IMR-90 (cell line): Measurements from ENCODE around the gene SLC12A8. TPM values are rescaled to one million over a fixed set of nuclear protein-coding genes. Genes with fewer than 3 reads are reported as not detected.

Experiments used
- ATAC-seq: fragments of 200-7000 bp; cut with Tn5 transposase; 2 replicates; pipeline ENCODE4 v1.9.1; 2020; ENCODE audit warnings: low read depth, mild to moderate bottlenecking, moderate library complexity
- BruUV-seq: library from RNA; stranded (reverse); fragments of 400-500 nt; replicated peaks from 2 replicates; lab custom pipeline; 2021; lab: Mats Ljungman, UMichigan
- CTCF ChIA-PET: fragments of 300-600 bp; formaldehyde crosslinking; extraction: SDS; loops from one replicate; lab custom pipeline; 2021; ENCODE audit warnings: antibody characterized with exemption; lab: Yijun Ruan, JAX
- POLR2A ChIA-PET: fragments of 300-600 bp; sonication (Branson Sonifier 250); formaldehyde crosslinking; loops from one replicate; lab custom pipeline; 2022; ENCODE audit warnings: antibody characterized with exemption; ENCODE audit not compliant: unreplicated experiment; lab: Charles Lee
- DNase-seq: peaks from one replicate; pipeline ENCODE4 v3.0.0; 2013
- H2AFZ ChIP-seq: replicated peaks from 2 replicates; pipeline ENCODE3; 2013; ENCODE audit warnings: low read length, mild to moderate bottlenecking; ENCODE audit not compliant: poor library complexity
- H2AK5ac ChIP-seq: 2 replicates; pipeline ENCODE4 v1.6.1; 2013; ENCODE audit warnings: low read depth, low read length, inconsistent platforms
- H2AK9ac ChIP-seq: replicated peaks from 2 replicates; pipeline ENCODE3; 2013; ENCODE audit warnings: mild to moderate bottlenecking, low read depth, low read length, moderate library complexity; ENCODE audit not compliant: poor library complexity
- H2BK120ac ChIP-seq: 2 replicates; pipeline ENCODE4 v1.6.1; 2013; ENCODE audit warnings: low read depth, low read length, inconsistent platforms
- H2BK15ac ChIP-seq: 3 replicates; pipeline ENCODE4 v1.6.1; 2013; ENCODE audit warnings: low read depth, low read length, inconsistent platforms
- H2BK20ac ChIP-seq: 2 replicates; pipeline ENCODE4 v1.6.1; 2013; ENCODE audit warnings: low read depth, mild to moderate bottlenecking, inconsistent platforms, low read length, moderate library complexity
- H2BK5ac ChIP-seq: 2 replicates; pipeline ENCODE4 v1.6.1; 2013; ENCODE audit warnings: mild to moderate bottlenecking, low read depth, low read length, inconsistent platforms; ENCODE audit not compliant: poor library complexity, severe bottlenecking
- H3K14ac ChIP-seq: replicated peaks from 2 replicates; pipeline ENCODE4 v1.6.1; 2013; ENCODE audit warnings: low read depth, low read length, inconsistent platforms
- H3K18ac ChIP-seq: 2 replicates; pipeline ENCODE4 v1.6.1; 2013; ENCODE audit warnings: low read depth, low read length, control low read depth
- H3K23ac ChIP-seq: 2 replicates; pipeline ENCODE4 v1.6.1; 2013; ENCODE audit warnings: low read depth, low read length, inconsistent platforms
- H3K27ac ChIP-seq: 2 replicates; pipeline ENCODE4 v1.5.1; 2013; ENCODE audit warnings: mild to moderate bottlenecking, control low read depth, low read length; ENCODE audit not compliant: insufficient read depth
- H3K27me3 ChIP-seq: 2 replicates; pipeline ENCODE4 v1.6.1; 2013; ENCODE audit warnings: low read length; ENCODE audit not compliant: control insufficient read depth, insufficient read depth
- H3K36me3 ChIP-seq: 2 replicates; pipeline ENCODE4 v1.6.1; 2013; ENCODE audit warnings: low read length, mixed read lengths; ENCODE audit not compliant: control insufficient read depth, insufficient read depth
- H3K4ac ChIP-seq: 2 replicates; pipeline ENCODE4 v1.6.1; 2013; ENCODE audit warnings: low read depth, low read length, inconsistent platforms
- H3K4me1 ChIP-seq: 2 replicates; pipeline ENCODE4 v1.6.1; 2013; ENCODE audit warnings: low read length, mixed read lengths; ENCODE audit not compliant: control insufficient read depth, insufficient read depth
- H3K4me2 ChIP-seq: 2 replicates; pipeline ENCODE4 v1.6.1; 2013; ENCODE audit warnings: low read depth, mild to moderate bottlenecking, control low read depth, low read length, moderate library complexity
- H3K4me3 ChIP-seq: 2 replicates; pipeline ENCODE4 v1.5.1; 2013; ENCODE audit warnings: low read depth, mild to moderate bottlenecking, control low read depth, low read length, moderate library complexity; ENCODE audit not compliant: insufficient read depth
- H3K56ac ChIP-seq: 2 replicates; pipeline ENCODE4 v1.6.1; 2013; ENCODE audit warnings: low read length, inconsistent platforms; ENCODE audit not compliant: insufficient read depth; ENCODE audit errors: extremely low read depth
- H3K79me1 ChIP-seq, 2 experiments: 2 replicates each; pipeline ENCODE4 v1.6.1; 2013; ENCODE audit warnings: low read length in 2 of 2, inconsistent platforms in 1 of 2, low read depth in 1 of 2
- H3K9ac ChIP-seq: 2 replicates; pipeline ENCODE4 v1.6.1; 2013; ENCODE audit warnings: low read depth, low read length, control low read depth
- H3K9me1 ChIP-seq: 2 replicates; pipeline ENCODE4 v1.6.1; 2013; ENCODE audit warnings: low read length, inconsistent platforms; ENCODE audit not compliant: insufficient read depth
- H3K9me3 ChIP-seq: 2 replicates; pipeline ENCODE4 v1.6.1; 2013; ENCODE audit warnings: low read length; ENCODE audit not compliant: control insufficient read depth, insufficient read depth
- H4K20me1 ChIP-seq: 2 replicates; pipeline ENCODE4 v1.6.1; 2013; ENCODE audit warnings: low read length, inconsistent platforms; ENCODE audit not compliant: insufficient read depth
- H4K5ac ChIP-seq: 2 replicates; pipeline ENCODE4 v1.6.1; 2013; ENCODE audit warnings: mild to moderate bottlenecking, low read depth, low read length, control low read depth
- H4K8ac ChIP-seq, 2 experiments: 2 replicates each; pipeline ENCODE4 v1.6.1; 2013; ENCODE audit warnings: low read depth in 2 of 2, low read length in 2 of 2, control low read depth in 1 of 2, inconsistent platforms in 1 of 2
- H4K91ac ChIP-seq: 2 replicates; pipeline ENCODE4 v1.6.1; 2013; ENCODE audit warnings: low read depth, low read length, inconsistent platforms; ENCODE audit not compliant: insufficient read depth
- BHLHE40 ChIP-seq: fragments of 150-350 bp; IDR thresholded peaks from 2 replicates; pipeline ENCODE4 v1.6.1; 2016; ENCODE audit warnings: mild to moderate bottlenecking, low read depth, low read length
- CTCF ChIP-seq: conservative IDR thresholded peaks from 2 replicates; pipeline ENCODE4 v1.5.1; 2012; ENCODE audit warnings: mild to moderate bottlenecking, low read depth, low read length, improper control_type of control experiment
- MXI1 ChIP-seq: IDR thresholded peaks from 2 replicates; pipeline ENCODE4 v1.6.1; 2012; ENCODE audit warnings: low read depth, mild to moderate bottlenecking, low read length, moderate library complexity, borderline replicate concordance
- NFE2L2 ChIP-seq: fragments of 150-350 bp; IDR thresholded peaks from 2 replicates; pipeline ENCODE4 v1.6.1; 2016; ENCODE audit warnings: low read depth, mild to moderate bottlenecking, low read length
- POLR2A ChIP-seq: IDR thresholded peaks from 2 replicates; pipeline ENCODE4 v1.6.1; 2012; ENCODE audit warnings: mild to moderate bottlenecking, low read depth, low read length
- RAD21 ChIP-seq: IDR thresholded peaks from 2 replicates; pipeline ENCODE4 v1.6.1; 2012; ENCODE audit warnings: low read length, improper control_type of control experiment
- RFX5 ChIP-seq: IDR thresholded peaks from 2 replicates; pipeline ENCODE4 v1.8.0; 2012; ENCODE audit warnings: low read depth, mild to moderate bottlenecking, low read length, moderate library complexity
- SMC3 ChIP-seq: fragments of 150-350 bp; IDR thresholded peaks from 2 replicates; pipeline ENCODE4 v1.6.1; 2016; ENCODE audit warnings: low read depth, mild to moderate bottlenecking, antibody characterized with exemption, low read length, moderate library complexity
- WGBS, 2 experiments: methylation state at CpG; one replicate each; pipeline versions ENCODE4 v1.1.5 to v1.1.7; 2013; ENCODE audit warnings: missing lambda C conversion rate in 2 of 2; ENCODE audit not compliant: insufficient read length in 1 of 2; ENCODE audit errors: extremely low coverage in 2 of 2; 5-methylcytosine and 5-hydroxymethylcytosine counted together
- dilution Hi-C: fragments of 300-500 bp; cut with HindIII; formaldehyde crosslinking; loops from one replicate; pipeline ENCODE4 v1.14.3; 2018; ENCODE audit warnings: low sequenced_read_pairs; ENCODE audit not compliant: unreplicated experiment
- in situ Hi-C: fragments of 300-500 bp; cut with MboI; formaldehyde crosslinking; loops from 3 replicates; pipeline ENCODE4 v1.14.3; 2019; ENCODE audit warnings: low sequenced_read_pairs, inconsistent platforms, mixed read lengths
- intact Hi-C: fragments of 100-400 bp; cut with micrococcal nuclease; formaldehyde crosslinking; loops from 2 replicates; pipeline ENCODE4 v1.10.0; 2022
- polyA plus RNA-seq, 3 experiments: library from polyadenylated mRNA; depleted of rRNA; stranded (reverse); fragments of >200 nt; gene quantifications; 2 replicates each; pipeline ENCODE4 v1.2.3, GENCODE V29; 2012; ENCODE audit warnings: low replicate concordance in 1 of 3
- total RNA-seq: library from RNA; depleted of rRNA; stranded (reverse); fragments of >200 nt; gene quantifications from 2 replicates; pipeline ENCODE4 v1.2.3, GENCODE V29; 2012

SLC12A8 gene
- total and polyA plus RNA-seq, 2 of the 4 experiments (the other 2 are of a cell fraction): 2.2 to 4.3 TPM

- peaks cover 12% of the 10 kb centered on the region; the same call in 1 of the 2 replicates for H3K9me1 ChIP-seq
- peaks cover 17% of the 10 kb centered on the region for H3K4me1 ChIP-seq
- no TSS peak for BruUV-seq
- intact Hi-C loops (loop anchor here (10.0 kb wide), 1 partner anchor 268 kb away; no protein-coding TSS in a partner anchor), dilution Hi-C loops (no loop called here), in situ Hi-C loops (no loop called here)
- H3K27ac ChIP-seq: no peak overlapping the region
- no peak overlapping the region for H2AK5ac ChIP-seq
- no peak overlapping the region for H3K14ac ChIP-seq
- WGBS, 2 experiments: 77% methylated on average over 2 of the region's 12 CpGs; no CpG with 5 or more reads in 1 of the 2 experiments
- H2BK20ac ChIP-seq: 0 out of 2 replicates have a peak overlapping the region, but pooled peaks have one; percentile 54
- H3K4me3 ChIP-seq: no peak overlapping the region
- H3K79me1 ChIP-seq: no peaks in the 10 kb centered on the region
- no peak overlapping the region for H3K56ac ChIP-seq
- ChIA-PET CTCF (no interaction called here), POLR2A (no interaction called here)
- no peak overlapping the region; the same call in 1 of the 2 replicates for H3K4ac ChIP-seq
- H2BK120ac ChIP-seq: no peak overlapping the region
- H4K8ac ChIP-seq: no peak overlapping the region; a peak in 1 of 4 replicates
- peak overlapping the region; percentile 50 for H2AK9ac ChIP-seq
- H3K23ac ChIP-seq: no peak overlapping the region
- no peak overlapping the region; the same call in 2 of the 3 replicates for H2BK15ac ChIP-seq
- peaks cover 4% of the 10 kb centered on the region; the same call in 1 of the 2 replicates for H4K20me1 ChIP-seq
- H3K18ac ChIP-seq: no peak overlapping the region
- H3K9ac ChIP-seq: no peak overlapping the region
- peak overlapping the region; percentile 1 for H2AFZ ChIP-seq
- no peak for ATAC-seq
- no peak overlapping the region for H2BK5ac ChIP-seq
- no peak overlapping the region for H4K5ac ChIP-seq
- no peak overlapping the region for H4K91ac ChIP-seq
- TF ChIP-seq CTCF: no peak
- no peak for TF ChIP-seq POLR2A
- no peak for TF ChIP-seq NFE2L2
- TF ChIP-seq BHLHE40: no peak
- TF ChIP-seq SMC3: no peak
- no peak for TF ChIP-seq RAD21
- TF ChIP-seq MXI1: no peak
- no peak for TF ChIP-seq RFX5
- DNase-seq: no peak
- 0 out of 2 replicates have a peak, but pooled peaks cover 1% of the 10 kb centered on the region for H3K27me3 ChIP-seq
- H3K36me3 ChIP-seq: no peaks in the 10 kb centered on the region
- H3K9me3 ChIP-seq: no peaks in the 10 kb centered on the region; the same call in 1 of the 2 replicates
- H3K4me2 ChIP-seq: no peak overlapping the region
These were observed 20.1 kb downstream of the SLC12A8 start for GRCh38 chr3:125192190-125193035.
